Measurements from ENCODE around the gene IAH1.
"Not testable (repeated sequence)": the region's sequence is repeated elsewhere in the genome, so short reads cannot be mapped to it uniquely, and the experiment has no call there.

The IAH1 gene

GRCh38 chr2:9513946-9514345 is 39.6 kb downstream of the IAH1 start:
- not testable (repeated sequence) for H3K4me3 ChIP-seq (ENCODE audit: low read length); H3K9me3 ChIP-seq (ENCODE audit: control insufficient read depth, low read length); H3K27me3 ChIP-seq (ENCODE audit: control insufficient read depth, insufficient read depth, low read length); H3K36me3 ChIP-seq (ENCODE audit: control insufficient read depth, insufficient read depth, low read length); H3K4me1 ChIP-seq (ENCODE audit: control insufficient read depth, insufficient read depth, low read length); H3K9ac ChIP-seq (ENCODE audit: low read length)

- H3K9me3 ChIP-seq (ENCODE audit: control insufficient read depth, low read length): no peaks in the 10 kb centered on the region
- H3K4me1 ChIP-seq (ENCODE audit: control insufficient read depth, insufficient read depth, low read length): no peaks in the 10 kb centered on the region
- H3K9ac ChIP-seq (ENCODE audit: low read length): no peak overlapping the region
- H3K4me3 ChIP-seq (ENCODE audit: low read length): no peak overlapping the region
- H3K27me3 ChIP-seq (ENCODE audit: control insufficient read depth, insufficient read depth, low read length): no peaks in the 10 kb centered on the region
- H3K36me3 ChIP-seq (ENCODE audit: control insufficient read depth, insufficient read depth, low read length): peaks cover 6% of the 10 kb centered on the region
Observed at GRCh38 chr2:9517118-9517782, 42.9 kb downstream of the IAH1 start.

DNA sequence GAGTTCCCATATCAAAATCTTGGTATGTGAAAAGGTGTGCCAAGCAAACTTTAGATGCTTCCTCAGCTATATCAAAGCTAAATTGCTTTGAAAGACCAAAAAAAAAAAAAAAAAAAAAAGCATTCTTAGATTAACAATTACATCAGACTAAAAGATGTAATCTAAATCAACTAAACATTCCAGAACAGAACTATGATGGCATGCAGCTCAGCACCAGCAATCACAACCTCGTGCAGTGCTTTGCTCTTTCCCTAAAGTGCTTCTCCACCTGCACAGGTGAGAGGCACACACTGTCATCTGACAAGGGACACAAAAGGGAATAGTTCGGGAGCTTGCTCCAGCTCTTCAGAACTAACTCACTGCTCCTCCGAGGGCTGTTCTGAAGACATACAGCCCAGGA is 43.8 kb downstream of the IAH1 start:
- no peaks in the 10 kb centered on the region for H3K9me3 ChIP-seq (ENCODE audit: control insufficient read depth, low read length)
- peaks cover 6% of the 10 kb centered on the region for H3K36me3 ChIP-seq (ENCODE audit: control insufficient read depth, insufficient read depth, low read length)
- H3K4me3 ChIP-seq (ENCODE audit: low read length): no peak overlapping the region
- no peaks in the 10 kb centered on the region for H3K4me1 ChIP-seq (ENCODE audit: control insufficient read depth, insufficient read depth, low read length)
- H3K9ac ChIP-seq (ENCODE audit: low read length): no peak overlapping the region
- no peaks in the 10 kb centered on the region for H3K27me3 ChIP-seq (ENCODE audit: control insufficient read depth, insufficient read depth, low read length)

GRCh38 chr2:9518780-9519179 is 44.4 kb downstream of the IAH1 start:
- H3K4me1 ChIP-seq (ENCODE audit: control insufficient read depth, insufficient read depth, low read length): no peaks in the 10 kb centered on the region
- H3K9ac ChIP-seq (ENCODE audit: low read length): no peak overlapping the region
- H3K27me3 ChIP-seq (ENCODE audit: control insufficient read depth, insufficient read depth, low read length): no peaks in the 10 kb centered on the region
- no peaks in the 10 kb centered on the region for H3K9me3 ChIP-seq (ENCODE audit: control insufficient read depth, low read length)
- H3K4me3 ChIP-seq (ENCODE audit: low read length): no peak overlapping the region
- peaks cover 6% of the 10 kb centered on the region for H3K36me3 ChIP-seq (ENCODE audit: control insufficient read depth, insufficient read depth, low read length)

DNA sequence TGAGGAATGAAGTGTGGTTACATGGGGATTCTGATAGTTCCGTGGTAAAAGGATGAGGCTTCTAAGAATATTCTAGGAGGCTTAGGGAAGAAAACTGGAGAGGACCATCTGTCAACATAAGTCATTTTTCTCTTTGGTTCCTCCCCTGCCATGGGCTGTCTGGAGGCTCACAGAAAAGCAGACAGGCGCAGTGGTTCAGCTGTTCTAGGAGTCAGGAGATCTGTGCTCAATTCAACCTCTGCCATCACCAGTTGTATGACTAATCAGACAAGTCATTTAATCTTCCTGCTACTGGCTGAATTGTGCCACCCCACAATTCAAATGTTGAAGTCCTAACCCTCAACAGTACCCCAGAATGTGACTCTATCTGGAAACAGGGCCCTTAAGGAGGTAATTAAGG is 44.9 kb downstream of the IAH1 start:
- peaks cover 6% of the 10 kb centered on the region for H3K36me3 ChIP-seq (ENCODE audit: control insufficient read depth, insufficient read depth, low read length)
- no peak overlapping the region for H3K4me3 ChIP-seq (ENCODE audit: low read length)
- no peaks in the 10 kb centered on the region for H3K27me3 ChIP-seq (ENCODE audit: control insufficient read depth, insufficient read depth, low read length)
- no peaks in the 10 kb centered on the region for H3K9me3 ChIP-seq (ENCODE audit: control insufficient read depth, low read length)
- H3K4me1 ChIP-seq (ENCODE audit: control insufficient read depth, insufficient read depth, low read length): no peaks in the 10 kb centered on the region
- no peak overlapping the region for H3K9ac ChIP-seq (ENCODE audit: low read length)

DNA sequence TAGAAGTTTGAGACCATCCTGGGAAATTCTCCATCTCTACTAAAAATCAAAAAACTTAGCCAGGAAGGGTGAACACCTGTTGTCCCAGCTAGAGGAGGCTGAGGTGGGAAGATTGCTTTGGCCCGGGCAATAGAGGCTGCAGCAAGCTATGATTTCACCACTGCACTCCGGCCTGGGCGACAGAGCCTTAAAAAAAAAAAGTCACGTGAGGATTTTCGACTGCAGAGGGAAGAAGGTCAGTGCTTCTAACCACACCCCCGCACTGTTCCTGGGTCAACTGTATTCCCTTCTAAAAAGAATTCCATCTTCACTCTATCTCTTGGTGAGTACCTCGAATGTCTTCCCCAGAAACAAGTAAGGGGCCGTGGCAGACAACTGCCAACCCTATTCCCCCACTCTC is 49.9 kb downstream of the IAH1 start:
- H3K9me3 ChIP-seq (ENCODE audit: control insufficient read depth, low read length): no peaks in the 10 kb centered on the region
- H3K4me1 ChIP-seq (ENCODE audit: control insufficient read depth, insufficient read depth, low read length): no peaks in the 10 kb centered on the region
- no peaks in the 10 kb centered on the region for H3K27me3 ChIP-seq (ENCODE audit: control insufficient read depth, insufficient read depth, low read length)
- H3K4me3 ChIP-seq (ENCODE audit: low read length): no peak overlapping the region
- no peaks in the 10 kb centered on the region for H3K36me3 ChIP-seq (ENCODE audit: control insufficient read depth, insufficient read depth, low read length)
- H3K9ac ChIP-seq (ENCODE audit: low read length): no peak overlapping the region

DNA sequence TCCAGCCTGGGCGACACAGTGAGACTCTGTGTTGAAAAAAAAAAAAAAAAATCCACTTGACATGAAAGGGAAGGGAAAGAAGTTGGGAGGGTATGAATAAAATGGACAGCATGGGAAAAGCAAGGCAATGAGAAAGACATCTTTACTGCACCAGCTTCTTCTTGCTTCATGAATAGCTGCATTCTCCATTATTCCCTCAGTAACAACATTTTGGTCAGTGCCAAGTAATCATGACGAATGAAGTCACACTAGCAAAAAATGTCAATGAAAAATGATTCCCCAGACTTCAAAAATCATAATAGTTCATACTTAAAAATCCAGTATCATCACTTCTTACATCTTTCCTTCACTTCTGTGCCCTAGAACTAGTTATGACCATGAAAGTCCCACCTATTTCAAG is 50.9 kb downstream of the IAH1 start:
- H3K9me3 ChIP-seq (ENCODE audit: control insufficient read depth, low read length): no peaks in the 10 kb centered on the region
- no peak overlapping the region for H3K9ac ChIP-seq (ENCODE audit: low read length)
- H3K36me3 ChIP-seq (ENCODE audit: control insufficient read depth, insufficient read depth, low read length): no peaks in the 10 kb centered on the region
- H3K4me1 ChIP-seq (ENCODE audit: control insufficient read depth, insufficient read depth, low read length): no peaks in the 10 kb centered on the region
- H3K4me3 ChIP-seq (ENCODE audit: low read length): no peak overlapping the region
- no peaks in the 10 kb centered on the region for H3K27me3 ChIP-seq (ENCODE audit: control insufficient read depth, insufficient read depth, low read length)

- no peak overlapping the region for H3K4me3 ChIP-seq (ENCODE audit: low read length)
- no peak overlapping the region for H3K9ac ChIP-seq (ENCODE audit: low read length)
- no peaks in the 10 kb centered on the region for H3K9me3 ChIP-seq (ENCODE audit: control insufficient read depth, low read length)
- no peaks in the 10 kb centered on the region for H3K4me1 ChIP-seq (ENCODE audit: control insufficient read depth, insufficient read depth, low read length)
- no peaks in the 10 kb centered on the region for H3K27me3 ChIP-seq (ENCODE audit: control insufficient read depth, insufficient read depth, low read length)
- no peaks in the 10 kb centered on the region for H3K36me3 ChIP-seq (ENCODE audit: control insufficient read depth, insufficient read depth, low read length)
Observed at GRCh38 chr2:9527995-9528787, 53.8 kb downstream of the IAH1 start.

GRCh38 chr2:9532421-9532820 is 58.1 kb downstream of the IAH1 start:
- H3K9me3 ChIP-seq (ENCODE audit: control insufficient read depth, low read length): no peaks in the 10 kb centered on the region
- no peaks in the 10 kb centered on the region for H3K27me3 ChIP-seq (ENCODE audit: control insufficient read depth, insufficient read depth, low read length)
- H3K36me3 ChIP-seq (ENCODE audit: control insufficient read depth, insufficient read depth, low read length): no peaks in the 10 kb centered on the region
- H3K4me3 ChIP-seq (ENCODE audit: low read length): no peak overlapping the region
- H3K4me1 ChIP-seq (ENCODE audit: control insufficient read depth, insufficient read depth, low read length): no peaks in the 10 kb centered on the region
- no peak overlapping the region for H3K9ac ChIP-seq (ENCODE audit: low read length)

- H3K36me3 ChIP-seq (ENCODE audit: control insufficient read depth, insufficient read depth, low read length): no peaks in the 10 kb centered on the region
- H3K9ac ChIP-seq (ENCODE audit: low read length): no peak overlapping the region
- no peaks in the 10 kb centered on the region for H3K9me3 ChIP-seq (ENCODE audit: control insufficient read depth, low read length)
Observed at GRCh38 chr2:9533663-9534062, 59.3 kb downstream of the IAH1 start.

DNA sequence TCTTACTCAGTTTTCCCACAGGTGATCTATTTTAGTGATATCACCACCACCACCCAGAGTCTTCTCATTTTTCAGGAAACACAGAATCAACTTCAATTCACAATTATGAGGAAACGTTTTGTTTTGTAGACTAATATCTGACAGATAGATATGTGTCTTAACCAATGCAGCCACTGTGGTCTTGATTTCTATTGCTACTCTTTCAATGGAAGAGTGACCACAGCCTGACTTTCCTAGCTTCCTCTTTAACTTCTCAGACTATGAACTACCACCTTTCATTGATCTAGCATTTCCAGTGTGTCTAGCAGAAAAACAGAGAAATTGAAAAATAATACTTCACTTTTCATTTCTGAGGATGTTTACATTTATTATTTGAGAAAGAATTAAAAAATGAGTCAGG is 60.8 kb downstream of the IAH1 start:
- no peaks in the 10 kb centered on the region for H3K27me3 ChIP-seq (ENCODE audit: control insufficient read depth, insufficient read depth, low read length)
- no peak overlapping the region for H3K9ac ChIP-seq (ENCODE audit: low read length)
- no peaks in the 10 kb centered on the region for H3K4me1 ChIP-seq (ENCODE audit: control insufficient read depth, insufficient read depth, low read length)
- H3K36me3 ChIP-seq (ENCODE audit: control insufficient read depth, insufficient read depth, low read length): no peaks in the 10 kb centered on the region
- no peaks in the 10 kb centered on the region for H3K9me3 ChIP-seq (ENCODE audit: control insufficient read depth, low read length)
- no peak overlapping the region for H3K4me3 ChIP-seq (ENCODE audit: low read length)

More at GRCh38 chr2:9533663-9534062, 59.3 kb downstream of the IAH1 start:
- H3K27me3 ChIP-seq (ENCODE audit: control insufficient read depth, insufficient read depth, low read length): no peaks in the 10 kb centered on the region
- no peak overlapping the region for H3K4me3 ChIP-seq (ENCODE audit: low read length)
- no peaks in the 10 kb centered on the region for H3K4me1 ChIP-seq (ENCODE audit: control insufficient read depth, insufficient read depth, low read length)

DNA sequence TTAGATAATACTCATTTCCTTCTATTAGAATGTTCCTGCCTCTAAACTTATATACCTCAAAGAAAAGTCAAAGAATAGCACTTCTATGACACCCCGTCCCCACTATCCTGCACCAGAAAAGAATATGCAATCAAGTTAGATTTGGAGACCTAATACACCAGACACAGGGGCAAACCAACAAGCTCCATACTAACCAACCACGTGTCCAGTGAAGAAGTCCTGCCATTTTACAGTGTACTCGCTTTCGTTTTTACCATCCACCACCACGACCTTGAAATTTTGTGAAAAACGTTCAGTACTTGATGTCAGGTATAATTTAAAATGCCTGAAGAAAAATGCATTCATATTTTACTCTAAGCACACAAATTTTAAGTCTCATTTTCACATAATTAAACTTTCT is 62.2 kb downstream of the IAH1 start:
- no peaks in the 10 kb centered on the region for H3K4me1 ChIP-seq (ENCODE audit: control insufficient read depth, insufficient read depth, low read length)
- no peaks in the 10 kb centered on the region for H3K9me3 ChIP-seq (ENCODE audit: control insufficient read depth, low read length)
- no peak overlapping the region for H3K4me3 ChIP-seq (ENCODE audit: low read length)
- no peaks in the 10 kb centered on the region for H3K36me3 ChIP-seq (ENCODE audit: control insufficient read depth, insufficient read depth, low read length)
- H3K9ac ChIP-seq (ENCODE audit: low read length): no peak overlapping the region
- H3K27me3 ChIP-seq (ENCODE audit: control insufficient read depth, insufficient read depth, low read length): no peaks in the 10 kb centered on the region
